ENCODE results near the gene C10orf143.

- TF ChIP-seq POLR2A (IDR thresholded peaks at IDR 0.05) = no peak
- TF ChIP-seq CTCF (IDR thresholded peaks at IDR 0.05) = peak; percentile 74 to 84
- TF ChIP-seq POLR2AphosphoS5 (IDR thresholded peaks at IDR 0.05) = no peak
- TF ChIP-seq EP300 (IDR thresholded peaks at IDR 0.05) = no peak
These were observed 809 bp downstream of the C10orf143 start for GRCh38 chr10:130109796-130110245.
